NB4 (cell line): ENCODE data around the gene MACROD2.

Experiments
- DNase-seq: peaks from one replicate; pipeline ENCODE4 v3.0.0; 2010; ENCODE audit warnings: low read depth
- H3K4me3 ChIP-seq: one replicate; pipeline ENCODE4 v1.5.1; 2011; ENCODE audit warnings: mild to moderate bottlenecking, low read depth, low read length, moderate library complexity
- MYC ChIP-seq: IDR thresholded peaks from 2 replicates; pipeline ENCODE4 v1.6.1; 2011; ENCODE audit warnings: low read depth, low read length
- POLR2A ChIP-seq: IDR thresholded peaks from 2 replicates; pipeline ENCODE4 v1.6.1; 2011; ENCODE audit warnings: mild to moderate bottlenecking; ENCODE audit not compliant: insufficient read length; ENCODE audit errors: extremely low read depth
- TF ChIP-seq, protein P1 (sequence below): IDR thresholded peaks from one replicate; pipeline ENCODE4 v1.5.1; 2012; ENCODE audit warnings: low read depth, low read length
- TF ChIP-seq, protein P2 (sequence below): IDR thresholded peaks from 2 replicates; pipeline ENCODE4 v1.6.1; 2011; ENCODE audit warnings: low read depth, low read length

Gene MACROD2

DNA sequence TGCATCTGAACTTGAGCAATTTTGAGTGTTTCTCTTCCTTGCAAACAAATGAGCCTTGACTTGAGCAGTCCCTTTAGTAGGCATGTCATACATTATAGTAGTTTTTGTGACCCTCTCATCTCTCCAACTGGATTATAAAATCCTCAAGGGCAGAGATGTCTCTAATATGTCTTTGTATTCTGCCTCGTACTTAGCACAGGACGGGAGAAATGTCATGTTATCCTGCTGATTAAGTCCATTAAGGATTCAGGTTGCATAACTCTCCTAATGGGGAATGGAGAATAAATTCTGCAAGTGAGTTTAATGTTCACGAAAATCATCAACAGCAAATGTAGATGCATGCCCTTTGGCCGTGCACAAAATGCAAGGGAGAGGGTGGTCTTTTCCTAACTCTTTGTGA, 1635.0 kb downstream of the MACROD2 start:
- DNase-seq, result no peak
- H3K4me3 ChIP-seq, result no peak overlapping the region
- TF ChIP-seq MYC, result no peak
- no peak for TF ChIP-seq POLR2A
- TF ChIP-seq, protein P1, sequence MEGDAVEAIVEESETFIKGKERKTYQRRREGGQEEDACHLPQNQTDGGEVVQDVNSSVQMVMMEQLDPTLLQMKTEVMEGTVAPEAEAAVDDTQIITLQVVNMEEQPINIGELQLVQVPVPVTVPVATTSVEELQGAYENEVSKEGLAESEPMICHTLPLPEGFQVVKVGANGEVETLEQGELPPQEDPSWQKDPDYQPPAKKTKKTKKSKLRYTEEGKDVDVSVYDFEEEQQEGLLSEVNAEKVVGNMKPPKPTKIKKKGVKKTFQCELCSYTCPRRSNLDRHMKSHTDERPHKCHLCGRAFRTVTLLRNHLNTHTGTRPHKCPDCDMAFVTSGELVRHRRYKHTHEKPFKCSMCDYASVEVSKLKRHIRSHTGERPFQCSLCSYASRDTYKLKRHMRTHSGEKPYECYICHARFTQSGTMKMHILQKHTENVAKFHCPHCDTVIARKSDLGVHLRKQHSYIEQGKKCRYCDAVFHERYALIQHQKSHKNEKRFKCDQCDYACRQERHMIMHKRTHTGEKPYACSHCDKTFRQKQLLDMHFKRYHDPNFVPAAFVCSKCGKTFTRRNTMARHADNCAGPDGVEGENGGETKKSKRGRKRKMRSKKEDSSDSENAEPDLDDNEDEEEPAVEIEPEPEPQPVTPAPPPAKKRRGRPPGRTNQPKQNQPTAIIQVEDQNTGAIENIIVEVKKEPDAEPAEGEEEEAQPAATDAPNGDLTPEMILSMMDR, result no peak
- TF ChIP-seq, protein P2, sequence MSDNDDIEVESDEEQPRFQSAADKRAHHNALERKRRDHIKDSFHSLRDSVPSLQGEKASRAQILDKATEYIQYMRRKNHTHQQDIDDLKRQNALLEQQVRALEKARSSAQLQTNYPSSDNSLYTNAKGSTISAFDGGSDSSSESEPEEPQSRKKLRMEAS, result no peak

DNA sequence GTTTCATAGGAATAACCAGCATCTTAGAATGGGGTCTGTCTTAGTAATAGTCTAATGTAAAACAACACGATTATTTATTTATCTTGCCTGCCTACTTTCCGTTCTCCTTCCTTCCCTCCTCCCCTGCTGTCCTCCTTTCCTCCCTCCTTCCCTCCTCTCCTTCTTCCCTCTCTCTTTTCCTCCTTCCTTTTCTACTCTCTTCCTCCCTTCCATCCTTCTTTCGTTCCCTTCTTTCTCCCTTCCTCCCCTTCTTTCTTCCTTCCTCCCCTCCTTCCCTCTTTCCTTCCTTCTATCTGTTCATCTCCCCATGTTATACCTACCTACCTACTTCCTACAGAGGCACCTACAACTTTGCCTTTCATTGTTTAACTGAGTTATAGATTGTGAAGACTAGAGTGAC, 1637.4 kb downstream of the MACROD2 start:
- no peak overlapping the region for H3K4me3 ChIP-seq
- no peak for DNase-seq
- TF ChIP-seq POLR2A, result no peak
- no peak for TF ChIP-seq MYC
- TF ChIP-seq, protein P1, result no peak
- TF ChIP-seq, protein P2, result no peak

DNA sequence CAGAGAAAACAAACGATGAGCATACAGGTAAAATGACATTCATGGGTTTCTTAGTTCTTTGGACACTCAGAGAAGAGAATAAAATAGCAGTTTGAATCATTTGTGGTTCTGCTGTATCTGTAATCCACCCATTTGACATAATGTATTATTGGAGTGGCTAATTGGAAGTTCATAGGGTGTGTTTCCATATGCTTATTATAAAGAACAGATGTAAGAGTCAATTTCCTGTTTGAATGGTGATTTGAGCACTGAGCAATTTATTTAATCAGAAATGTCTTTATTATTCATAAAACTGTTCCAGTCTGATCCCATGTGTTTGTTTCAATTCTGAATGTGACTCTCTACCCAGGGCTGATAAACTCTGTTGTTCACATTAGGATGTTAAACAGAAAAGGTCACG, 1638.8 kb downstream of the MACROD2 start:
- TF ChIP-seq POLR2A (no peak), MYC (no peak)
- TF ChIP-seq, protein P1, result no peak
- TF ChIP-seq, protein P2, result no peak
- H3K4me3 ChIP-seq, result no peak overlapping the region
- no peak for DNase-seq

DNA sequence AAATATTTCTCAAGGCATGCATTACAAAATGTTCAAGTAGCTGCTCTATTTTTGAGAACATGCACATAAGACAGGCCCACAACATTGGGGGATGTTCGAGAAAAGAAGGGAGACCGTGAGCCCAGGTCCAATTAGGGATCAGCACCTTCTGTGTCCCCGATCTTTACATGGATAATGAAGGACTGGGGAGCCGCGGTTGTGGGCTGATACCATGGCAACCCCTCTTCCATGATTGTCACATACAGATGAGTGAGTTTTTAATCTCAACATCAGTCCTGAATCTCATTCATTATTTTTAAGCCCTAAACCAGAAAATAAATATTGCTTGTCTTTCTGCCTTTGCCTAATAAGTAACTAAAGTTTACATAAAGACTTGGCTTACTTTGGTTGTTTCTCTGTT, 1642.2 kb downstream of the MACROD2 start:
- TF ChIP-seq, protein P1, result no peak
- TF ChIP-seq, protein P2, result no peak
- TF ChIP-seq MYC (no peak), POLR2A (no peak)
- no peak overlapping the region for H3K4me3 ChIP-seq
- DNase-seq, result no peak

DNA sequence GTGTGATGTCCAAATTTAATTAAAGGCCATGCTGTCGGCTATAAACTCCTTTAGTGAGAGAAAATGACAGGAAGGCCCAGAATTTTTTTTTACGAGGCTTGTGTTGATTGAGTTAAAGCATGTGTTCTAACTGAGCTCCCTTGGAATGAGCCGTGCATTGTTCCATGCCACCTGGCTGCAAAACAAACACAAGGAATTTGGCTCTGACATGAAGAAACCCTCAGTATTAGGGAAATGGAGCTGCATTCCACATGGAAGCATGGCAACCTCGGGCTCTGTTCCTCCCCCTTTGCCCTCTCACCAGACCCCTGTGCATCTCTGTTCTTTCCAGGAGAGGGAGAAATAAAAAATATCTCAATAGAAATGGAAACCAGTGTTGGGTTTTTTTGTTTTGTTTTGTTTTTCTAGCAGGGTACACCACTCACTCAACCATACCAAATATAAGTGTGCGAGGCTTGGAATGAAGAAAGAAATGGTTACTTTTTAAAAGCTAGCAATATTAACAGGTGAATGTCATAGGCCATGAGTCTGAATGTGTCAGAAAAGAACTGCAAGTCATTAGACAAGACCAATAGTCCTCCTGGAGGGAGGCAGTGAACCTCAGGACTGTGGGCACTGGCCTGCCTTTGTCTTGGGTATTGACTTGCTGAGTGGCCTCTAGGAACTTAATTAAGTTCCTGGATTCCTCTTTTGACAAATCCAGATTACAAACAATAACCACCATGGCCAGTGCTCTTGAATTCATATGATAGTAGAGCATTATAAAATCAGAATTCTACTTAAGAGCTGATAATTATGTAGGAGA, 1642.8 kb downstream of the MACROD2 start:
- no peak for TF ChIP-seq MYC
- TF ChIP-seq, protein P1, result no peak
- TF ChIP-seq, protein P2, result no peak
- TF ChIP-seq POLR2A, result no peak
- no peak overlapping the region for H3K4me3 ChIP-seq
- no peak for DNase-seq
